ENCODE results near the gene NUDT19. TPM values are rescaled to one million over a fixed set of nuclear protein-coding genes. Genes with fewer than 3 reads are reported as not detected.

The NUDT19 gene
- total RNA-seq, 1 experiment from 2014 or later, result 22.1 TPM

DNA sequence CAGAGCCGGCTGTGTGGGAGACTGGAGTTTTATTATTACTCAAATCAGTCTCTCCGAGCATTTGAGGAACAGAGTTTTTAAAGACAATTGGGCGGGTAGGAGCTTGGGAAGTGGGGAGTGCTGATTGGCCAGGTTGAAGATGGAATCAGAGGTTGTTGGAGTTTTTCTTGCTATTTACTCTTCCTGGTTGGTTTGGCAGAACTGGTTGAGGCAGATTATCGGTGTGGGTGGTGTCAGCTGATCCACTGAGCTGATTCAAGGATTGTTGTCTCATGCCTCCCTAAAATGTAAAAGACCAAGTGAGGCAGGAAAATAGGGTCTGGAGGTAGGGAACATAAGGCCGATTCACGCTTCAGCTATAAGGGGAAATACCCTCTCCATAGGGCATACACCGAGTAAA, 26.7 kb downstream of the NUDT19 start (continued):
- TF ChIP-seq, protein P1, sequence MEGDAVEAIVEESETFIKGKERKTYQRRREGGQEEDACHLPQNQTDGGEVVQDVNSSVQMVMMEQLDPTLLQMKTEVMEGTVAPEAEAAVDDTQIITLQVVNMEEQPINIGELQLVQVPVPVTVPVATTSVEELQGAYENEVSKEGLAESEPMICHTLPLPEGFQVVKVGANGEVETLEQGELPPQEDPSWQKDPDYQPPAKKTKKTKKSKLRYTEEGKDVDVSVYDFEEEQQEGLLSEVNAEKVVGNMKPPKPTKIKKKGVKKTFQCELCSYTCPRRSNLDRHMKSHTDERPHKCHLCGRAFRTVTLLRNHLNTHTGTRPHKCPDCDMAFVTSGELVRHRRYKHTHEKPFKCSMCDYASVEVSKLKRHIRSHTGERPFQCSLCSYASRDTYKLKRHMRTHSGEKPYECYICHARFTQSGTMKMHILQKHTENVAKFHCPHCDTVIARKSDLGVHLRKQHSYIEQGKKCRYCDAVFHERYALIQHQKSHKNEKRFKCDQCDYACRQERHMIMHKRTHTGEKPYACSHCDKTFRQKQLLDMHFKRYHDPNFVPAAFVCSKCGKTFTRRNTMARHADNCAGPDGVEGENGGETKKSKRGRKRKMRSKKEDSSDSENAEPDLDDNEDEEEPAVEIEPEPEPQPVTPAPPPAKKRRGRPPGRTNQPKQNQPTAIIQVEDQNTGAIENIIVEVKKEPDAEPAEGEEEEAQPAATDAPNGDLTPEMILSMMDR (IDR thresholded peaks at IDR 0.05 in 2 of 3, conservative IDR thresholded peaks at IDR 0.05 in 1 of 3; ENCODE audit: borderline replicate concordance in 1 of 3, insufficient read depth in 1 of 3, low read depth in 2 of 3, low read length in 2 of 3), result no peak

DNA sequence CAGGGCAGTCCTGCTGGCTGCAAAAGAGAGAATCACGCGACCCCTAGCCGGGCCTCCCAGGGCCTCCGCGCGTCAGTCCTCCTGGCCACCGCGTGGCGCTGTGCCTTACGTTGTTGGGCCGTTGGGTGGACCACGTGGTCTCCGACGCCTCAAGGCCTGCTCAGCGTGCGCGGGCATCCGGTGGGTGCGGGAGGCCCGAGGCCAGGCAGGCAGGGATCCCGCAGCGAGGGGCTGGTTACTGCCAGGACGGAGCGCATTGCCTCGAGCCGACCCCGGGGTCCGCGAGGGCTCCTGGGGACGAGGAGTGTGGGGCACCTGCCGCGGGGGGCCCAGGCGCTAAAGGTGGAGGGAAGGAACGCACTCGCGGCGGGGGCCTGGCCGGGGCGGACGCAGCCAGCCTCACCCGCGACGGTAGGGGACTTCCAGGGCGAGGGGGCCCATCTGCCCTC, 28.0 kb downstream of the NUDT19 start, which contains the start of gene TDRD12:
TSS of gene TDRD12 (plus strand) at position 157 of the 449 bp plus-strand sequence. CDS start 306 bp downstream, outside the sequence.
- POLR2A ChIA-PET, result no interaction called here
- DNase-seq (ENCODE audit: low read depth, low spot score), result no peak
- no peak within 1 kb of the TSS for H2AFZ ChIP-seq (ENCODE audit: low read depth, low read length, poor library complexity, severe bottlenecking)
- no peaks in the 10 kb centered on the region for H3K27me3 ChIP-seq (ENCODE audit: insufficient read depth, low read length)
- H3K36me3 ChIP-seq (ENCODE audit: control insufficient read depth in 1 of 2, insufficient read depth in 2 of 2, low read length in 2 of 2), result no peaks in the 10 kb centered on the region
- CTCF ChIA-PET, result no interaction called here
- intact Hi-C loops (cut with micrococcal nuclease), result no loop called here
- no peak for TF ChIP-seq POLR2AphosphoS5 (IDR thresholded peaks at IDR 0.05; ENCODE audit: low read depth, low read length)
- TF ChIP-seq, protein P1 (IDR thresholded peaks at IDR 0.05 in 2 of 3, conservative IDR thresholded peaks at IDR 0.05 in 1 of 3; ENCODE audit: borderline replicate concordance in 1 of 3, insufficient read depth in 1 of 3, low read depth in 2 of 3, low read length in 2 of 3), result peak in 2 of 3 experiments; percentile 34 to 52; a peak in 3 of 6 replicates
- H3K9me2 ChIP-seq (ENCODE audit: insufficient read depth), result no peaks in the 10 kb centered on the region
- no peaks in the 10 kb centered on the region for H3K9me3 ChIP-seq (ENCODE audit: control insufficient read depth in 1 of 2, insufficient read depth in 1 of 2, low read depth in 1 of 2, low read length in 2 of 2)
- H3K79me2 ChIP-seq (ENCODE audit: insufficient read depth, low read length), result no peaks in the 10 kb centered on the region
- RAD21 ChIA-PET (ENCODE audit: low non-redundant PET in 1 of 2, low total read pairs in 2 of 2, uncharacterized antibody in 2 of 2, unreplicated experiment in 2 of 2), result no interaction called here
- no peak within 1 kb of the TSS for H3K4me2 ChIP-seq (ENCODE audit: low read length)
- BruUV-seq (replicated peaks), result no TSS peak
- no peak within 1 kb of the TSS for H3K4me3 ChIP-seq (replicated peaks in 1 of 2; ENCODE audit: low read depth in 1 of 2, low read length in 2 of 2)
- H4K20me1 ChIP-seq (ENCODE audit: insufficient read depth), result no peaks in the 10 kb centered on the region
- ATAC-seq, result peak; percentile 79
- H3K4me1 ChIP-seq (ENCODE audit: control insufficient read depth in 1 of 2, insufficient read depth in 2 of 2, low read length in 2 of 2), result no peaks in the 10 kb centered on the region
- no peak within 1 kb of the TSS for H3K9ac ChIP-seq (ENCODE audit: low read length)
- no peak within 1 kb of the TSS for H3K27ac ChIP-seq (ENCODE audit: low read depth, low read length)
